Omental fat pad (tissue), 4 donors: Measurements from ENCODE around the gene NXNL1. TPM values are rescaled to one million over a fixed set of nuclear protein-coding genes. Genes with fewer than 3 reads are reported as not detected.

Source experiments
- ATAC-seq: fragments of 150-250 bp; one replicate; pipeline ENCODE4 v1.9.1; 2016; ENCODE audit warnings: mild to moderate bottlenecking, moderate library complexity; ENCODE audit not compliant: low FRiP score
- DNase-seq: peaks from one replicate; pipeline ENCODE4 v3.0.0-alpha.2; 2019; ENCODE audit warnings: low spot score
- CTCF ChIP-seq, 3 donors: fragments of 450-650 bp; IDR thresholded peaks; one replicate each; pipeline ENCODE4 v1.5.1; 2016 to 2017; ENCODE audit warnings: antibody characterized with exemption in 3 of 3, mild to moderate bottlenecking in 3 of 3, moderate library complexity in 2 of 3
- total RNA-seq, 4 donors: library from RNA; depleted of rRNA; stranded (reverse); fragments of >200 nt; gene quantifications; one replicate each; pipeline ENCODE4 v1.1.0, GENCODE V29; 2016

Gene NXNL1
- total RNA-seq, 4 donors from 2014 or later: not detected

- ATAC-seq (no peak), DNase-seq (no peak)
- TF ChIP-seq CTCF (IDR thresholded peaks at IDR 0.05): no peak
Observed at GRCh38 chr19:17491287-17491686, 30.6 kb upstream of the NXNL1 start.

- ATAC-seq (no peak), DNase-seq (no peak)
- TF ChIP-seq CTCF (IDR thresholded peaks at IDR 0.05): no peak
Observed at GRCh38 chr19:17490411-17490810, 29.7 kb upstream of the NXNL1 start.

GRCh38 chr19:17489392-17490030 lies 28.8 kb upstream of the NXNL1 start:
- no peak for TF ChIP-seq CTCF (IDR thresholded peaks at IDR 0.05)
- DNase-seq (no peak), ATAC-seq (no peak)

- DNase-seq (peak; percentile 46), ATAC-seq (peak; percentile 96)
- TF ChIP-seq CTCF (IDR thresholded peaks at IDR 0.05): no peak
Observed at GRCh38 chr19:17488593-17489391, 28.1 kb upstream of the NXNL1 start.

GRCh38 chr19:17487284-17488121 lies 26.8 kb upstream of the NXNL1 start:
- no peak for ATAC-seq
- DNase-seq: no peak
- no peak for TF ChIP-seq CTCF (IDR thresholded peaks at IDR 0.05)

GRCh38 chr19:17486545-17487240 lies 26.0 kb upstream of the NXNL1 start:
- DNase-seq (no peak), ATAC-seq (no peak)
- no peak for TF ChIP-seq CTCF (IDR thresholded peaks at IDR 0.05)
